MCF 10A (cell line): Measurements from ENCODE around the gene MMP10. TPM values are rescaled to one million over a fixed set of nuclear protein-coding genes. Genes with fewer than 3 reads are reported as not detected.

Experiments
- BruUV-seq: library from RNA; stranded (reverse); fragments of 400-500 nt; replicated peaks from 2 replicates; lab custom pipeline; 2021; lab: Mats Ljungman, UMichigan
- CTCF ChIA-PET: fragments of 300-600 bp; sonication (Branson Sonifier 250); formaldehyde crosslinking; extraction: SDS; loops from one replicate; lab custom pipeline; 2021; ENCODE audit warnings: antibody characterized with exemption, inconsistent platforms; lab: Yijun Ruan, JAX
- POLR2A ChIA-PET: fragments of 300-600, 350-650 bp; sonication (Branson Sonifier 250); formaldehyde crosslinking; extraction: SDS; loops from one replicate; lab custom pipeline; 2020; ENCODE audit warnings: antibody characterized with exemption, inconsistent platforms; lab: Yijun Ruan, JAX
- DNase-seq: peaks from one replicate; pipeline ENCODE4 v3.0.0-alpha.2; 2018; ENCODE audit not compliant: unreplicated experiment
- H3K27ac Mint-ChIP-seq: one replicate; pipeline ENCODE4 v1.8.0; 2022; ENCODE audit warnings: mild to moderate bottlenecking, low read depth, mixed read lengths; ENCODE audit not compliant: unreplicated experiment
- H3K27me3 Mint-ChIP-seq: one replicate; pipeline ENCODE4 v1.8.0; 2022; ENCODE audit warnings: mixed read lengths; ENCODE audit not compliant: insufficient read depth, unreplicated experiment
- H3K36me3 Mint-ChIP-seq: one replicate; pipeline ENCODE4 v1.8.0; 2022; ENCODE audit warnings: mild to moderate bottlenecking, moderate library complexity, mixed read lengths; ENCODE audit not compliant: insufficient read depth, unreplicated experiment
- H3K4me1 Mint-ChIP-seq: one replicate; pipeline ENCODE4 v1.8.0; 2022; ENCODE audit warnings: mixed read lengths; ENCODE audit not compliant: insufficient read depth, unreplicated experiment
- H3K4me3 Mint-ChIP-seq: one replicate; pipeline ENCODE4 v1.8.0; 2022; ENCODE audit warnings: mild to moderate bottlenecking, moderate library complexity, mixed read lengths; ENCODE audit not compliant: unreplicated experiment
- H3K9me3 Mint-ChIP-seq: one replicate; pipeline ENCODE4 v1.8.0; 2022; ENCODE audit warnings: mixed read lengths; ENCODE audit not compliant: unreplicated experiment
- CTCF ChIP-seq: fragments of 200-600 bp; IDR thresholded peaks from one replicate; pipeline ENCODE4 v1.8.0; 2022; ENCODE audit warnings: antibody characterized with exemption, mild to moderate bottlenecking; ENCODE audit not compliant: unreplicated experiment
- intact Hi-C: fragments of 100-400 bp; cut with micrococcal nuclease; formaldehyde crosslinking; loops from 2 replicates; pipeline ENCODE4 v1.14.1; 2022
- total RNA-seq: library from RNA; stranded (reverse); gene quantifications from 2 replicates; pipeline ENCODE4 v1.2.3, GENCODE V29; 2022

The MMP10 gene
- total RNA-seq, 1 experiment from 2014 or later = 0.75 TPM

- Mint-ChIP-seq H3K27ac (no peak overlapping the region), H3K27me3 (no peaks in the 10 kb centered on the region), H3K4me1 (peaks cover 6% of the 10 kb centered on the region), H3K4me3 (no peak overlapping the region), H3K9me3 (no peaks in the 10 kb centered on the region), H3K36me3 (peaks cover 6% of the 10 kb centered on the region)
- no peak for TF ChIP-seq CTCF
- ChIA-PET CTCF (interaction anchor here (1.5 kb wide), 1 partner anchor 11 kb away, joined by 4 read pairs; no protein-coding TSS in a partner anchor), POLR2A (interaction anchor here (0.6 kb wide), 1 partner anchor 113 kb away, joined by 3 read pairs; no protein-coding TSS in a partner anchor)
- no peak for DNase-seq
- no TSS peak for BruUV-seq
- intact Hi-C loops = no loop called here
Observed at GRCh38 chr11:102799681-102800340, 19.4 kb upstream of the MMP10 start.

GRCh38 chr11:102798012-102798746 is 17.8 kb upstream of the MMP10 start, which contains the start of gene MMP1:
Gene MMP1, minus strand, starts transcription at chr11:102798160. Its CDS starts 68 bp downstream, at chr11:102798092.
- ChIA-PET POLR2A (interaction anchor here (1.1 to 1.2 kb wide), 3 partner anchors 18 to 36 kb away, joined by 3 read pairs; partner anchors contain the start of gene MMP10), CTCF (interaction anchor here (0.6 to 1.4 kb wide), 5 partner anchors 13 to 368 kb away, joined by 3 to 6 read pairs (median 3); partner anchors contain the start of gene MMP10)
- intact Hi-C loops = no loop called here
- Mint-ChIP-seq H3K27ac (no peak within 1 kb of the TSS), H3K36me3 (peaks cover 6% of the 10 kb centered on the region), H3K4me1 (peaks cover 10% of the 10 kb centered on the region), H3K4me3 (no peak within 1 kb of the TSS), H3K27me3 (no peaks in the 10 kb centered on the region), H3K9me3 (no peaks in the 10 kb centered on the region)
- no peak for TF ChIP-seq CTCF
- peak; percentile 39 for DNase-seq
- BruUV-seq = no TSS peak

- Mint-ChIP-seq H3K4me3 (no peak overlapping the region), H3K27me3 (no peaks in the 10 kb centered on the region), H3K9me3 (no peaks in the 10 kb centered on the region), H3K27ac (no peak overlapping the region), H3K4me1 (peaks cover 10% of the 10 kb centered on the region), H3K36me3 (no peaks in the 10 kb centered on the region)
- intact Hi-C loops = no loop called here
- TF ChIP-seq CTCF = peak; percentile 28
- CTCF ChIA-PET = interaction anchor here (0.7 to 0.8 kb wide), 2 partner anchors 16 to 31 kb away, joined by 3 to 6 read pairs; no protein-coding TSS in a partner anchor
- no TSS peak for BruUV-seq
- POLR2A ChIA-PET = no interaction called here
- DNase-seq = peak; percentile 63
Observed at GRCh38 chr11:102794382-102794781, 14.0 kb upstream of the MMP10 start.
